H1 (cell line): ENCODE results near the gene SENP2.

Source experiments
- CEBPB ChIP-seq: IDR thresholded peaks from 2 replicates; pipeline ENCODE4 v1.6.1; 2012; ENCODE audit warnings: low read depth, low read length
- CTCF ChIP-seq, 3 experiments: IDR thresholded peaks; 1 replicate in 2 of 3; 2 replicates in 1 of 3; pipeline versions ENCODE4 v1.5.1 to v1.6.1; 2011; ENCODE audit warnings: low read length in 3 of 3, mild to moderate bottlenecking in 3 of 3, inconsistent platforms in 2 of 3, low read depth in 1 of 3, moderate library complexity in 1 of 3; ENCODE audit not compliant: insufficient read depth in 1 of 3; ENCODE audit errors: control extremely low read depth in 1 of 3
- EZH2 ChIP-seq: fragments of 200-600 bp; sonication (generic); IDR thresholded peaks from 2 replicates; pipeline ENCODE4 v1.7.1; 2012; ENCODE audit warnings: low read depth, mild to moderate bottlenecking, moderate library complexity, low read length, inconsistent platforms; ENCODE audit not compliant: severe bottlenecking
- POLR2A ChIP-seq, 2 experiments: IDR thresholded peaks; 1 replicate in 1 of 2; 2 replicates in 1 of 2; pipeline ENCODE4 v1.6.1; 2011; ENCODE audit warnings: low read depth in 2 of 2, low read length in 2 of 2, mild to moderate bottlenecking in 2 of 2; ENCODE audit errors: control extremely low read depth in 1 of 2
- SP2 ChIP-seq: IDR thresholded peaks from 2 replicates; pipeline ENCODE4 v1.6.1; 2012; ENCODE audit warnings: mild to moderate bottlenecking, low read length, inconsistent platforms
- TEAD4 ChIP-seq: IDR thresholded peaks from 2 replicates; pipeline ENCODE4 v1.6.1; 2012; ENCODE audit warnings: low read depth, low read length, inconsistent platforms, mixed read lengths
- TF ChIP-seq, protein P1 (sequence below): IDR thresholded peaks from 2 replicates; pipeline ENCODE4 v1.6.1; 2012; ENCODE audit warnings: inconsistent platforms

DNA sequence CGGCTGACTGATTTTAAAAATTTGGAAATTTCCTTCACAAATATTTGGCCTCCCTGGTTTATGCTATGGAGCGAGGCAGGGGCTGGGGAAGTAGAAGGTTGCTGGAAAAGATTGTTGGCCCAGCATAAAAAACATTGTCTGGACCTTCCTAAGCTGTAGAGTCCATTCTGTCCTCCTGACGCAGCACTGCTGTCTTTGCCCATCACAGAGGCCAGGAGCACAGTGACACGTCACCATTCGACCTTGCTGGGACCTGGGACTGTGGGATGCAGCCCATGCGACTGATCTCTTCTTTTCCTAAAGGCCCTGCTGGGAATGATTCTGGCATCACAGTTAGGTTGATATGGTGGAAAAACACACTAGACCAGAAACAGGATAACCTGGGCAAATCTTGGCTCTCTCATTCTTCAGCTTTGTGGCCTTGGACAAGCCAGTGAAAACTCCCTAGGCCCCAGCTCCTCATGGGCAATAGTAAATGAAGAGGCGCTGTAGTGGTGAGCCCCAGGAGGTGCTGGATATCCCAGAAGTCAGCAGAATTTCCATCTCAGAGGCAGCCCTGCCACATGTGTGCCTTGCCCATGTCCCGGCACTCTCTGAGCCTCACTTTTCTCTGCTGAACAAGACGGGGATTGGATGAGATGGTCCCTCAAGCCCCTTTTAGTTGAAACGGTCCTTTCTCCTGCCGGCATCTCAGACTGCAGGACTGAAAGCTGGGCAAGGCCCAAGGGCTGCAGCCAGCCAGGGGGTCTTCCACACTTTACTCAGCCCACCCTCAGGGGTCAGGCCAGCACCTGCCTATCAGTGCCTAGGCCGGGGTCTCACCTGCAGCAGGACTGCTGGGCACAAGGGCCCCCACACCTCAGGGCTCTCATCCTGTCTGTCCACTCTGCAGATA, 69.6 kb downstream of the SENP2 start:
- no peak for TF ChIP-seq POLR2A (IDR thresholded peaks at IDR 0.05; ENCODE audit: control extremely low read depth in 1 of 2, low read depth in 2 of 2, low read length in 2 of 2)
- no peak for TF ChIP-seq CTCF (IDR thresholded peaks at IDR 0.05; ENCODE audit: control extremely low read depth in 1 of 3, insufficient read depth in 1 of 3, low read depth in 1 of 3, low read length in 3 of 3)
- no peak for TF ChIP-seq EZH2
- TF ChIP-seq SP2 = no peak
- TF ChIP-seq CEBPB = no peak
- no peak for TF ChIP-seq TEAD4
- TF ChIP-seq, protein P1, sequence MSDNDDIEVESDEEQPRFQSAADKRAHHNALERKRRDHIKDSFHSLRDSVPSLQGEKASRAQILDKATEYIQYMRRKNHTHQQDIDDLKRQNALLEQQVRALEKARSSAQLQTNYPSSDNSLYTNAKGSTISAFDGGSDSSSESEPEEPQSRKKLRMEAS = no peak
